Stimulated activated CD8-positive, alpha-beta memory T cell treated with anti-CD3 and anti-CD28 coated beads, Interleukin-15, amount 100 ng/mL, for 24 hours (primary cell): ENCODE measurements around the gene ABHD15.

ENCODE experiments used
- DNase-seq: peaks from one replicate; pipeline ENCODE4 v3.0.0-alpha.2; 2020; ENCODE audit warnings: low read depth

Gene ABHD15, protein sequence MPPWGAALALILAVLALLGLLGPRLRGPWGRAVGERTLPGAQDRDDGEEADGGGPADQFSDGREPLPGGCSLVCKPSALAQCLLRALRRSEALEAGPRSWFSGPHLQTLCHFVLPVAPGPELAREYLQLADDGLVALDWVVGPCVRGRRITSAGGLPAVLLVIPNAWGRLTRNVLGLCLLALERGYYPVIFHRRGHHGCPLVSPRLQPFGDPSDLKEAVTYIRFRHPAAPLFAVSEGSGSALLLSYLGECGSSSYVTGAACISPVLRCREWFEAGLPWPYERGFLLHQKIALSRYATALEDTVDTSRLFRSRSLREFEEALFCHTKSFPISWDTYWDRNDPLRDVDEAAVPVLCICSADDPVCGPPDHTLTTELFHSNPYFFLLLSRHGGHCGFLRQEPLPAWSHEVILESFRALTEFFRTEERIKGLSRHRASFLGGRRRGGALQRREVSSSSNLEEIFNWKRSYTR

GRCh38 chr17:29566473-29567303 lies at the start of gene ABHD15:
Gene ABHD15 (minus strand): TSS chr17:29567037. CDS start chr17:29566966, 71 bp downstream.
- no peak for DNase-seq

DNA sequence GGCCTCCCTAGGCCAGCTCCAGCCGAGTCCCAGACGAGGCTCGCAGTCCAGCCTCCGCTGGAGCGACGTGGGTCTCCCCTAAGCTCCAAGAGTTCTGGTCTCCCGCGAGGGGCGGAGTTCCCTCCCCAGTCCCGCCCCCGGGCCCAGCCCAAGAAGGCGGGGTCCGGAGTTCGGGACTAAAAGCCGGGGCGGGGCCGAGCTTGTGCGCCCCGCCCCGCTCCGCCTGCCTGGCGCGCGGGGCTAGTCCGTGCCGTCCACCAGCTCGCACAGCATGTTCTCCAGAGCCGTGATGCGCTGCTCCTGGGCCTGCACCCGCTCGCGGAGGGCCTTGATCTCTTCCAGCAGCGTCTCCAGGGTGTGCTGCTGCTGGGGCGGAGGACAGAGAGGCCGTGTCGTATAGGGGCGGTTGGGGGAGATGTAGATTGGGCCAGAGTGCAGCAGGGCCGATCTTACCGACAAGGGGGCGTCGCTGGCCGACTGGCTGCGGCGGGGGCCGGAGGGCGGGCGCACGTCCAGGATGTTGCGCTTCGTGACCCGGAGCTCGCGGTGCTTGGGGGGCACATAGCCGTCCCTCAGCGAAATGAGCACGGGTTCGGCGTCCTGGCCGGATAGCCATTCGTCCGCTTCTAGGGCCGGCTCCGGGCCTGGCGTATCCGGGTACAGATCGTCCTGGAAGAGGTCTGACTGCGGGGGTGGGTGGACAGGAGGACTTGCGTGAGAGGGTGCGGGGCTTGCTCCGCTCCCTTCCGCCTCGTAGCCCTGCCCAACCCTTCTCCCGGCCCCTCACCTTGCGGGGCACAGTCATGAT lies 48.9 kb upstream of the ABHD15 start:
- DNase-seq, result peak; percentile 62

GRCh38 chr17:29615048-29615385 lies 48.2 kb upstream of the ABHD15 start:
- no peak for DNase-seq

DNA sequence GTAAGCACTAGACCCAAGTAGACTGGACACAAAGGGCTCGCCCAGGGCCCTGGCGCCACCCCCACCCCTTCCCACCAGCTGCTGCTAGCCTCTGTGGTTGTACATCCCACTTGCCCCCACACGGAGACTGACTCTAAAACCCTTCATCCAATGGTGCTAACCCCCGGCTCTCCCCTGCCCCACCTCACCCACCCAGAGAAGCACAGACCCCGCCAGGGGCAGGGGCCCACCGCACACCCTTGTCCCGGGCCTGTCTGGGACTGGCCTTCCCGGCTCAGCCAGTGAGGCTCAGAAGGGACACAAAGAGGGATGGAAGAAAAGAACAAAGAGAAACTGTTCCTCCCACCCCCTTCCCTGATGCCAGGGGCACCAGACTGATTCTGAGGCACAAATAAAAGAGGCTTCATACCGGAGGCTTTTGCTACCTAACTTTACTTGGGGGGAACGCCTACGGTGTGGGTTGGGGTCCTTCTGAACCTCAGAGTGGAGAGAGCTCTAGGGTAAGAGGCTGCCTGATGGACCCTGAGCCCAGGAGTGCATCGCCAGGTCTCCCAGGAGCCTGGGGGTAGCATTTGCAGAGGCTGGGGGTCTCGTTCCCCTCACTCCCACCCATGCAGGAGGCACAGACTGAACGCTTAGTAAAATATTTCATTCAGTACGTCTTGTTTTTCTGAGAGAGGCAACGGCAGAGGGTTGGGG lies 47.7 kb upstream of the ABHD15 start:
- DNase-seq, result no peak

DNA sequence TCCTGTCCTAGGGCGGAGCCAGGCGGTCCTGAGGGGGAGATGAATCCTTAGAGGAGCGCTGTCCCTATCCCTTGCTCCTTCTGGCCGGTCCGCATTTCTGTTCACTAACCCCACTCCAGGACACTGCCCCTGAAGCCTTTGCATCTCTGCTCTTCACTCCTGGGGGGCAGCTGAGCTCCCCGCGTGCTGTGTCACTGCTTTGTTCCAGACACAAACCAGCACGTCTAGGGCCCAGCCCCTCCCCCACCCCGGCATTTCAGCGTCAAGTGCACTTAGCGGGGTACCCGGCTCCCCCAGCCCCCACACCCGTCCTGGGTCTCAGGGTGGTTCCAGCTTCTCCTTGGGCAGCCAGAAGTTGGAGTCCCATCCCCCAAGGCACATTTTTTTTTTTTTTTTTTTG lies 47.0 kb upstream of the ABHD15 start:
- no peak for DNase-seq

DNA sequence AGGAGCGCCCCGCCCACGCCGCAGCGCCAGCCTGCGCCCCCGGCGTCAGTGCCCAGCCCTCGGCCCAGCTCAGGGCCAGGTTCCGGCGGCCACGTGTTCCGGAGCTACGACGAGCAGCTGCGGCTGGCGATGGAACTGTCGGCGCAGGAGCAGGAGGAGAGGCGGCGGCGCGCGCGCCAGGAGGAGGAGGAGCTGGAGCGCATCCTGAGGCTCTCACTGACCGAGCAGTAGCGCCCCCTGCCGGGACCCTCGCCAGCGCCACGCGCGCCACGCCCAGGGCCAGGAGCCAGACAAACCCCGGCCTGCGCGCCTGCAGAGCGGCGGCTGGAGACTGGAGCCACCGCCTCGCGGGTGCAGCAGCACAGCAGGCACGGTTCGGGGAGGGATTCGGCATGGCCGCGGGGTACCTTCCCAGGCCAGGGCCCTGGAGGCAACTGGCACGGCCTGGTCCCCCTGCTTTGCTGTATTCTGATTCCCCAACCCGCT lies 46.6 kb upstream of the ABHD15 start:
- peak; percentile 97 for DNase-seq

GRCh38 chr17:29612404-29613280 lies 45.8 kb upstream of the ABHD15 start:
- DNase-seq, result no peak

GRCh38 chr17:29612094-29612403 lies 45.2 kb upstream of the ABHD15 start:
- no peak for DNase-seq

- DNase-seq, result no peak
These were observed 44.7 kb upstream of the ABHD15 start for GRCh38 chr17:29611351-29612093.

DNA sequence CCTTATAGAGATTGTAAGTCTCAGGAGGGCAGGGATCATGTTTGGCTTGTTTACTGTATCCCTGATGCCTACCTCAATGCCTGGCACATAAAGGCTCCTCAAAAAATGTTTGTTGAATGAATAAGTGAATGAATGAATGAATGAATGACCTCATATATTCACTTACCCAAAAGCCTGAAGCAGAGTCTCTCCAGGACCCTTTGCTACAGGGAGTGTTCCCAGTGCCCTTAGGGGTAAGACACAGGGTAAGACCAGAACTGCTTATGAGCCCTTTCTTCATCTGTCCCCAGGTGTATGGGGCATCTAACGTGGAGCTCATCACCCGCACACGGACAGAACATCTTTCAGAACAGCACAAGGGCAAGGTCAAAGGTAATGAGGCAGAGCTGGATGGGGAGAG lies 43.6 kb upstream of the ABHD15 start:
- no peak for DNase-seq

DNA sequence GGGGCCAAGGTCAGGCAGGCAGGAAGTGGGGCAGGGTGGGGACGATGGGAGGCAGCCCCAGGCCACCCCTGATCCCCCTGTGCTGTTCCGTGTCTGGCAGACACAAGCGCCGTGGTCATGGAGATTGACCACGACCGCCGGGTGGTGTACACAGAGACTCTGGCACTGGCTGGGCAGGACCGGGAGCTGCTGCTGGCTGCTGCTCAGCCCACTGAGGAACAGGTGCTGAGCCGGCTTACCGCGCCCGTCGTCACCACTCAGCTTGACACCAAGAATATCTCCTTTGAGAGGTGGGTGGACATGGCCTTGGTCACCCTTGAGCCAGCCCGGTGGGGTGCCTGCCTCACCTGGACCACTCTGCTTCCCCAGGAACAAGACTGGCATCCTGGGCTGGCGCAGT lies 42.1 kb upstream of the ABHD15 start:
- DNase-seq, result no peak

GRCh38 chr17:29607557-29608195 lies 40.8 kb upstream of the ABHD15 start:
- no peak for DNase-seq

DNA sequence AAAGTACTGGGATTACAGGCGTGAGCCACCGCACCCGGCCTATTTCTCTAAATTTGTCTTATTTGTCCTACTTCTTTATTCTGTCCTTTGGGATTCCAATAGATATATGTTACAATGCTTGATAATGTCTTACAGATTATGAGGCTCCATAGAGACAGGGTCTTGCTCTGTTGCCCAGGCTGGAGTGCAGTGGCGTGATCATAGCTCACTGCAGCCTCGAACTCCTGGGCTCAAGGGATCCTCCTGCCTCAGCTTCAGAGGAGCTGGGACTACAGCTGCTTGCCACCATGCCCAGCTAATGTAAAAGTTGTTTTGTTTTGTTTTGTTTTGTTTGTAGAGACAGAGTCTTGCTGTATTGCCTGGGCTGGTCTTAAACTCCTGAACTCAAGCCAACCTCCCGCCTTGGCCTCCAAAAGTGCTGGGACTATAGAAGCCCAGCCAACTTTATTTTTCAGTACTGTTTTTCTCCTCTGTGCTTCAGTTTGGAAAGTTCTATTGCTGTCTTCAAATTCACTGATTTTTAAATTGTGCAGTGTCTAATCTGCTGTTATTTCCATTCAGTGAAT lies 36.4 kb upstream of the ABHD15 start:
- DNase-seq, result no peak

DNA sequence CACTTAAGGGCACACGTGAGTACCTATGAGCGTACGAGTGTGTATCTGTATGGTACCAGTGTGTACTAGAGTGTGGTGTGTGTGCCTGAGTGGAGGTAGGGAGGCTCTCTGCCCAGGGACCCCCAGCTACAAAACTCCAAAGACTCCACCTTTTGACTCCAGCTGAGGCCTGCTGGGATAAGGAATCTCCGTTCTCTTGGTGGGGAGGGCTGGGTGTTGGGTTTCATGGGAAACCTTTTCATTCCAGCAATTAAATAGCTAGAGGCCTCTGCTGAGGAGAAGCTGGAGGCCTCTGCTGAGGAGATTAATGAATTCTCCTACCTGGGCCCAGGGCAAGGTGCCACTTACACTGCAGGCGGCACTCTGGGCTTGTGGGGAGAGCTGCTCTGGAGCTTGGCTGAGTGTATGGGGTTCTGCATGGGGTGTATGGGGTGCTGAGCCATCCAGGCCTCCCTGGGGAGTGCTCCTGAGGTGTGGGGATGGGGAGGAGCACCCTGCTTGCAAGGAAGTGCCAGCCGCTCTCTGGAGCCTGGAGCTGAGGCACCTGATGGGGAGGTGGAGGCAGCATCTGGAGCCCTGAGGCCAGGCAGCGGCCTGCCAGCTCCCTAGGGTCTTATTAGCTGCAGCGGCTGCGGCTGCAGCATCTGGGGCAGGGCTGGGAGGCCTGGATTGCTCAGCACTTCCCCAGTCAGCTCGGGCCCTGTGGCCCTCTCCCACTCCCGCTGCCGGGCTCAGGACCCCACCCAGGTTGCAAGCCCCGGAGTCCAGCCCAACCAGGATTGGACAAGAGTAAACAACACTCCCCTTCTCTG lies 30.7 kb upstream of the ABHD15 start:
- no peak for DNase-seq

- DNase-seq, result no peak
These were observed 30.0 kb upstream of the ABHD15 start for GRCh38 chr17:29596811-29597210.

DNA sequence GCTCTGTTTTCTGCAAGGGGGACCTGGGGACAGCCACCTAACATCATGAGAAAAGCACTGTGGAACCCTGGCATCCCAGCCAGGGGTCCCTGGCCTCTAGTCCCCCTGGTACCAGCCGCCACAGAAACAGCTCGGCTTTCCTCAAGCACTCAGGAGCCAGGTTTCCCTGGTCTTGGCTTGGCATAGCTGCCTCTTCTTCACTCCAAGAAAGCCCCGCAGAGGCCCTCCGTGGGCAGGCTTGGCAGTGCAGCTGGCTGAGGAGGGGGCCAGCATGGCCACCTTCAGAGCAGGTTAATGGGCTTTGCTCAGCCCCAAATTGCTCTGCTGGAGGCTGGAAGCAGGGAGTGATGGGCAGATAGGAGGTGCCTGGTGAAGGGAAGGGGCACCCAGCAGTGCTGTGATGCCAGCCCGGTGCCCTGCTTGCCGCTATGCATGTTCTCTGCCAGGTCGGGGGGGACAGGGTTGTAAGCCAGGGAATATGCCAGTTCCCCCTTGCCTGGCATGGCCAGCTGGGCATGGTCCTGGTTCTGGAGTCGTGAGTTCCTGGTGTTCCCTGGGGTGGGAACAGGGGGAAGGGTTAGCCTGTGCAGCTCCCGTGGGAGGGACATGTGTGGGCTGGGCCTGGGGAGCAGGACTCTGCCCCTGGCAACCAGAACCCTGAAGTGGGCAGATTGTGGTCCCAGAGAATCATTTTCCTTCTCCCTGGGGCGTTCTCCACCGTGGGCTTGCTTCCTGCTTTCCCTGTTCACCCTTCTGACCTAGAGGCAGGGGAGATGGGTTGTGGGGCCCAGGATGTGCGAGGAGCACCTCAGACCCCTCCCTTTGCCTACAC lies 29.3 kb upstream of the ABHD15 start:
- no peak for DNase-seq
